ENCODE measurements around the gene PDIK1L.
"Not testable (repeated sequence)": the region's sequence is repeated elsewhere in the genome, so short reads cannot be mapped to it uniquely, and the experiment has no call there.

Gene PDIK1L

DNA sequence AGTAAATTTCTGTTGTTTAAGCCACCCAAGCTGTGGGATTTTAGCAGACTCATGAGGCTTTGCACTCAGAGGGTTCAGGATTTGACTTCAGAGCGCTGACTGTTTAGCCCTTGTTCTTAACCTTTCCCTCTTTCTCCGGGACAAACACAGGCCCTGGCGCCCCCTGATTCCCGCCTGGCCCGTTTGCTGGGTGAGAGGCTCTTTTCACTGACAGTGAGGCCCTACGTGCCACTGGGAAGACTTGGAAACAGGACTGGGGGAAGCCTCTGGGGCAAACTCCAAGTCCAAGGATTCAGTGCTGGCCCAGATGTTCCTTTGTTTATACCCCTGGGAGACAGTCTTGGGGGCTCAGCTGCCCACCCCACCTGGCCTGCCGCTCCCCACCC lies 32.5 kb upstream of the PDIK1L start:
- Histone ChIP-seq H3K36me3 (ENCODE audit: insufficient read depth, low read length) (no peaks in the 10 kb centered on the region), H3K27me3 (ENCODE audit: insufficient read depth, low read length) (peaks cover 11% of the 10 kb centered on the region), H3K4me3 (ENCODE audit: low read length) (no peak overlapping the region), H2AFZ (ENCODE audit: low read depth, low read length) (no peak overlapping the region), H3K9me3 (ENCODE audit: low read length) (no peaks in the 10 kb centered on the region), H3K4me1 (ENCODE audit: insufficient read depth, low read length) (no peaks in the 10 kb centered on the region)

GRCh38 chr1:26079960-26080814 lies 31.4 kb upstream of the PDIK1L start:
- Histone ChIP-seq H2AFZ (ENCODE audit: low read depth, low read length) (no peak overlapping the region), H3K4me1 (ENCODE audit: insufficient read depth, low read length) (no peaks in the 10 kb centered on the region), H3K27me3 (ENCODE audit: insufficient read depth, low read length) (peaks cover 16% of the 10 kb centered on the region), H3K36me3 (ENCODE audit: insufficient read depth, low read length) (no peaks in the 10 kb centered on the region), H3K9me3 (ENCODE audit: low read length) (no peaks in the 10 kb centered on the region), H3K4me3 (ENCODE audit: low read length) (no peak overlapping the region)

GRCh38 chr1:26081267-26082019 lies 30.2 kb upstream of the PDIK1L start:
- peaks cover 18% of the 10 kb centered on the region for H3K27me3 ChIP-seq (ENCODE audit: insufficient read depth, low read length)
- H2AFZ ChIP-seq (ENCODE audit: low read depth, low read length): no peak overlapping the region
- H3K4me1 ChIP-seq (ENCODE audit: insufficient read depth, low read length): no peaks in the 10 kb centered on the region
- no peaks in the 10 kb centered on the region for H3K36me3 ChIP-seq (ENCODE audit: insufficient read depth, low read length)
- H3K4me3 ChIP-seq (ENCODE audit: low read length): no peak overlapping the region
- no peaks in the 10 kb centered on the region for H3K9me3 ChIP-seq (ENCODE audit: low read length)

GRCh38 chr1:26082020-26082350 lies 29.6 kb upstream of the PDIK1L start:
- Histone ChIP-seq H3K4me1 (ENCODE audit: insufficient read depth, low read length) (no peaks in the 10 kb centered on the region), H3K27me3 (ENCODE audit: insufficient read depth, low read length) (peaks cover 18% of the 10 kb centered on the region), H3K4me3 (ENCODE audit: low read length) (no peak overlapping the region), H3K36me3 (ENCODE audit: insufficient read depth, low read length) (no peaks in the 10 kb centered on the region), H3K9me3 (ENCODE audit: low read length) (no peaks in the 10 kb centered on the region), H2AFZ (ENCODE audit: low read depth, low read length) (no peak overlapping the region)

DNA sequence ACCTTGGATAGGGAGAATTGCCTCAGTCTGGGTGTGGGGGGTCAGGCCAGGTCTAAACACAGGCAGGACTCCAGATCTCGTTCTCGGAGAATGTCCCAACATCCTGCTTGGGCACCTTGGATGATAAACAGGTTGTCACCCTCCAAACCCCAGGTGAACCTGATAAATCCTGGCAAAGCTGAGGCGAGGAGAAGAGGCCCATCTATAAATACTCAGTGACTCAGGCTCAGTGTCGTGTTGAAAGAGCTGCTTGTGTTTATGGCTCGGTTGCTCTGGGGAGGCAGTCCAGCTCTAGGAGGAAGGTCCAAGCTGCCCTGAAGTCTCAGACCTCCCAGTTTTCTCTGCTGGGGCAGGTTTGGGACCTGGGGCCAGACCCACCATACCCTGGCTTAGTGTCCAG lies 28.4 kb upstream of the PDIK1L start:
- no peak overlapping the region for H3K4me3 ChIP-seq (ENCODE audit: low read length)
- H3K36me3 ChIP-seq (ENCODE audit: insufficient read depth, low read length): no peaks in the 10 kb centered on the region
- H3K4me1 ChIP-seq (ENCODE audit: insufficient read depth, low read length): no peaks in the 10 kb centered on the region
- H3K27me3 ChIP-seq (ENCODE audit: insufficient read depth, low read length): peaks cover 18% of the 10 kb centered on the region
- H3K9me3 ChIP-seq (ENCODE audit: low read length): no peaks in the 10 kb centered on the region
- H2AFZ ChIP-seq (ENCODE audit: low read depth, low read length): no peak overlapping the region

DNA sequence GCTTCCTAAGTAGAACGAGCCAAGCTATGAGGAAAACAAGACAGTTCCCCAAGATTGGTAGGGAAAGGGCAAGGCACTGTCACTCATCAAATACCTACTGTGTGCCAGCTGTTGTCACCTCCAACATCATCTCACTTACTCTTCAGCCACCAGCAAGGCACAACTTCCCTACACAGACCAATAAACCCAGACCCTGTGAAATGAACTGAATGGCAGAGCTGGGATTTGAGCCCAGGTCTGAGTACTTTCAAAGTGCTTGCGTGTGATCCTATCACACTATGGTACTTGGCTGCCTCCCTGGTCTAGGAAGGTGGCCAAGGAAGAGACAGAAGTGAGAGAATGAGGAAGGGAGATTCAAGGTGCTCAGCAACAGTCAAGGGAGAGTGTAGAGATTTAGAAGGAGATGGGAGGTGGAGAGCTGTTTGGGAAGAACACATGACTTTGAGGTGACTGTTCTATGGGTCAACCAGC lies 27.5 kb upstream of the PDIK1L start:
- Histone ChIP-seq H3K4me1 (ENCODE audit: insufficient read depth, low read length) (no peaks in the 10 kb centered on the region), H2AFZ (ENCODE audit: low read depth, low read length) (no peak overlapping the region), H3K36me3 (ENCODE audit: insufficient read depth, low read length) (no peaks in the 10 kb centered on the region), H3K9me3 (ENCODE audit: low read length) (no peaks in the 10 kb centered on the region), H3K4me3 (ENCODE audit: low read length) (no peak overlapping the region), H3K27me3 (ENCODE audit: insufficient read depth, low read length) (peaks cover 15% of the 10 kb centered on the region)

- Histone ChIP-seq H3K4me3 (ENCODE audit: low read length) (no peak overlapping the region), H2AFZ (ENCODE audit: low read depth, low read length) (no peak overlapping the region), H3K9me3 (ENCODE audit: low read length) (no peaks in the 10 kb centered on the region), H3K27me3 (ENCODE audit: insufficient read depth, low read length) (peaks cover 12% of the 10 kb centered on the region), H3K4me1 (ENCODE audit: insufficient read depth, low read length) (no peaks in the 10 kb centered on the region), H3K36me3 (ENCODE audit: insufficient read depth, low read length) (no peaks in the 10 kb centered on the region)
Measured at GRCh38 chr1:26084844-26085243, 26.8 kb upstream of the PDIK1L start.

DNA sequence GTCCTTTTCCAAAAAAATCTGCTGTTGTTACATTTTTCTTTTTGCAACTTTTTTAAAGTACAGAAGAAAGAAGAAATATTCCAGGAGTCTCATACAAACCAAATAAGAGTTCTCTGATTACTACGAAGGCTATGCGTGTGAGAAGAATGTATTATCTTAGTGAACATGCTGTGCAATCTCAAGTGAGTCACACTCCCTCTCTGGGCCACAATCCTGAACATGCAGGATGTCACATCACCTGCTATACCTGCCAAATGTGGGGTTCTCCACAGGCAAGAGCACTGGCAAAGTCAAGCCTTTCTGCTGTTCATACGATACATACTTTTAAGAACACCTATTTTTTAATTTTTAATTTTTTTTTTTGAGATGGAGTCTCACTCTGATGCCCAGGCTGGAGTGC lies 22.5 kb upstream of the PDIK1L start:
- H3K36me3 ChIP-seq (ENCODE audit: insufficient read depth, low read length): no peaks in the 10 kb centered on the region
- H3K4me1 ChIP-seq (ENCODE audit: insufficient read depth, low read length): peaks cover 2% of the 10 kb centered on the region
- no peak overlapping the region for H2AFZ ChIP-seq (ENCODE audit: low read depth, low read length)
- peaks cover 11% of the 10 kb centered on the region for H3K27me3 ChIP-seq (ENCODE audit: insufficient read depth, low read length)
- no peaks in the 10 kb centered on the region for H3K9me3 ChIP-seq (ENCODE audit: low read length)
- H3K4me3 ChIP-seq (ENCODE audit: low read length): no peak overlapping the region

GRCh38 chr1:26090893-26091292 lies 20.7 kb upstream of the PDIK1L start:
- peaks cover 10% of the 10 kb centered on the region for H3K4me1 ChIP-seq (ENCODE audit: insufficient read depth, low read length)
- peaks cover 9% of the 10 kb centered on the region for H3K27me3 ChIP-seq (ENCODE audit: insufficient read depth, low read length)
- no peak overlapping the region for H3K4me3 ChIP-seq (ENCODE audit: low read length)
- H3K36me3 ChIP-seq (ENCODE audit: insufficient read depth, low read length): no peaks in the 10 kb centered on the region
- H3K9me3 ChIP-seq (ENCODE audit: low read length): no peaks in the 10 kb centered on the region
- H2AFZ ChIP-seq (ENCODE audit: low read depth, low read length): no peak overlapping the region

DNA sequence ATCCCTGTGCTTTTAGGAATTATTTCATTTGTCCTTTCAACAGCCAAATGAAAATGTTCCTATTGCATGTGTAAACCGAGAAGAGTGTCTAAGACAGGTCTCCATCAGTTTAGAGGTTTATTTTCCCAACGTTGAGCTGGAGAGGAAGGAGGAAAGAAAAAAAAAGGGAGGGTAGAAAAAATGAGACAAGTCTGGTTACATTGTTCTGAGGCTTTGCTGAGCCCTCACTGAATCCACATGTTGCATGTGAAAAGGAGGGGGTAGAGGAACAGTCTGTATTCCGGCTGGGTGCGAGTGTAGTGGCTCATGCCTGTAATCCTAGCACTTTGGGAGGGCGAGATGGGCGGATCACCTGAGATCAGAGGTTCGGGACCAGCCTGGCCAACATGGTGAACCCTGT lies 19.2 kb upstream of the PDIK1L start:
- Histone ChIP-seq H2AFZ (ENCODE audit: low read depth, low read length) (no peak overlapping the region), H3K4me1 (ENCODE audit: insufficient read depth, low read length) (peaks cover 10% of the 10 kb centered on the region), H3K36me3 (ENCODE audit: insufficient read depth, low read length) (no peaks in the 10 kb centered on the region), H3K27me3 (ENCODE audit: insufficient read depth, low read length) (peaks cover 9% of the 10 kb centered on the region), H3K4me3 (ENCODE audit: low read length) (no peak overlapping the region), H3K9me3 (ENCODE audit: low read length) (no peaks in the 10 kb centered on the region)

DNA sequence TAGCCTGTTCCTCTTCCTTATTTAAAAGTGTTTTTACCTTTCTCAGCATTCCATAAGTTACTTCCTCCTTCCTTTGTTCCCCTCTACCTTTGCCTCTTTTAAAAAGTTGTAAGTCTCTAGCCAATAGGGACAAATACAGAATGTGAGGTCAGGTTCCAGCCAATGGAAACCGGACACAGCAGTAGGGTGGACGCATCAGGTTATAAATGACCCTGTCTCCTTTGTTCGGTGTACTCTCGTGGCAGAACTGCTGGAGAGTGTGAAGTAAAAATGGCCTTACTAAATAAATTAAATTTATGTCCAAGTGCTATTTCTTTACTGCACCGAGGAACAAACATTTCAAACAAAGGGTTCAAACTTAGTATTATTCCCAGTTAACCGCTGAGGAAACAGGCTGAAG lies 18.1 kb upstream of the PDIK1L start:
- H3K36me3 ChIP-seq (ENCODE audit: insufficient read depth, low read length); H3K4me3 ChIP-seq (ENCODE audit: low read length); H2AFZ ChIP-seq (ENCODE audit: low read depth, low read length); H3K4me1 ChIP-seq (ENCODE audit: insufficient read depth, low read length); H3K9me3 ChIP-seq (ENCODE audit: low read length); H3K27me3 ChIP-seq (ENCODE audit: insufficient read depth, low read length): not testable (repeated sequence)

DNA sequence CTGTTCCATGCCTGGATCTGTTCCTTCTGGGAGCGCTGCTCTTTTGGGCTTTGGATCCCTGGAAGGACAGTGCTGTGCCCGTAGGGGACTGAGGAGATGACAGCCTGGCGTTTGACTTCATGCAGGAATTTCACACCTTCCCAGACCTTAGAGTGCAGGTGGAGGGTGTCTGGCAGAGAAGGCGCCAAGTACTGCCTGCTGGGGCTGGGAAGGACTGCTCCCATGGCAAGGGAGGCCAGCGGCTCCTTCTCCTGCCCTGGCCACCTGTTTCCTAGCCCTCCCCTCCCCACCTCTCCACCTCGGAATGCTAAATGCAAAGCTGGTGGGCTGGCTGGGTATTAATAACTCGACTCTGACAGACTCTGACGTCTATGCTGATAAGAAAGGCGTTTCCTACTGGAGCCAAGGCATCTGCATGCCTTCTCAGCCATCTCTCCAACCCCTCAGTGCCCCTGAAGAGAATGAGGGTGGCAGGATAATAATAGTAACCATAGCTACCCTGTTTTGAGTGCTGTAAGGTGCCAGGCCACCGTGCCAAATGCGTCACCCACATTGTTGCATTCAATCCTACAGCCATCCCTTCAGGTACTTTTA lies 17.5 kb upstream of the PDIK1L start:
- Histone ChIP-seq H3K4me1 (ENCODE audit: insufficient read depth, low read length) (peaks cover 10% of the 10 kb centered on the region), H3K4me3 (ENCODE audit: low read length) (no peak overlapping the region), H3K36me3 (ENCODE audit: insufficient read depth, low read length) (no peaks in the 10 kb centered on the region), H3K27me3 (ENCODE audit: insufficient read depth, low read length) (peaks cover 9% of the 10 kb centered on the region), H3K9me3 (ENCODE audit: low read length) (no peaks in the 10 kb centered on the region), H2AFZ (ENCODE audit: low read depth, low read length) (no peak overlapping the region)

GRCh38 chr1:26094677-26095383 lies 16.8 kb upstream of the PDIK1L start:
- Histone ChIP-seq H3K4me1 (ENCODE audit: insufficient read depth, low read length) (peaks cover 10% of the 10 kb centered on the region), H3K4me3 (ENCODE audit: low read length) (no peak overlapping the region), H2AFZ (ENCODE audit: low read depth, low read length) (no peak overlapping the region), H3K36me3 (ENCODE audit: insufficient read depth, low read length) (no peaks in the 10 kb centered on the region), H3K27me3 (ENCODE audit: insufficient read depth, low read length) (peaks cover 9% of the 10 kb centered on the region), H3K9me3 (ENCODE audit: low read length) (no peaks in the 10 kb centered on the region)

Measured in neuron (in vitro differentiated cells).